ENCODE measurements around the gene EFHD2.

The EFHD2 gene

GRCh38 chr1:15441247-15441646 lies 31.6 kb downstream of the EFHD2 start:
- H3K36me3 Mint-ChIP-seq (ENCODE audit: low read depth): no peaks in the 10 kb centered on the region
- no peaks in the 10 kb centered on the region for H3K9me3 Mint-ChIP-seq
- peaks cover 10% of the 10 kb centered on the region for H3K27me3 Mint-ChIP-seq (ENCODE audit: low read depth, poor library complexity)
- no peak overlapping the region for H3K27ac Mint-ChIP-seq
- DNase-seq: no peak
- peaks cover 13% of the 10 kb centered on the region for H3K4me1 Mint-ChIP-seq
- H3K4me3 Mint-ChIP-seq: no peak overlapping the region
- no peak for TF ChIP-seq CTCF (IDR thresholded peaks at IDR 0.05)

GRCh38 chr1:15442119-15442518 lies 32.4 kb downstream of the EFHD2 start:
- Mint-ChIP-seq H3K4me1 (peaks cover 17% of the 10 kb centered on the region), H3K9me3 (no peaks in the 10 kb centered on the region), H3K4me3 (no peak overlapping the region), H3K36me3 (ENCODE audit: low read depth) (no peaks in the 10 kb centered on the region), H3K27me3 (ENCODE audit: low read depth, poor library complexity) (peaks cover 11% of the 10 kb centered on the region), H3K27ac (no peak overlapping the region)
- no peak for DNase-seq
- TF ChIP-seq CTCF (IDR thresholded peaks at IDR 0.05): no peak

- TF ChIP-seq CTCF (IDR thresholded peaks at IDR 0.05): no peak
- H3K27ac Mint-ChIP-seq: no peak overlapping the region
- no peaks in the 10 kb centered on the region for H3K9me3 Mint-ChIP-seq
- no peak overlapping the region for H3K4me3 Mint-ChIP-seq
- no peak for DNase-seq
- H3K27me3 Mint-ChIP-seq (ENCODE audit: low read depth, poor library complexity): peaks cover 14% of the 10 kb centered on the region
- no peaks in the 10 kb centered on the region for H3K36me3 Mint-ChIP-seq (ENCODE audit: low read depth)
- peaks cover 17% of the 10 kb centered on the region for H3K4me1 Mint-ChIP-seq
These were observed 33.1 kb downstream of the EFHD2 start for GRCh38 chr1:15442759-15443158.

- H3K27me3 Mint-ChIP-seq (ENCODE audit: low read depth, poor library complexity): peaks cover 14% of the 10 kb centered on the region
- no peaks in the 10 kb centered on the region for H3K9me3 Mint-ChIP-seq
These were observed 33.6 kb downstream of the EFHD2 start for GRCh38 chr1:15443281-15443680.

GRCh38 chr1:15444468-15445389 lies 35.0 kb downstream of the EFHD2 start:
- peaks cover 17% of the 10 kb centered on the region for H3K4me1 Mint-ChIP-seq

More at GRCh38 chr1:15443281-15443680, 33.6 kb downstream of the EFHD2 start:
- no peaks in the 10 kb centered on the region for H3K36me3 Mint-ChIP-seq (ENCODE audit: low read depth)
- H3K27ac Mint-ChIP-seq: no peak overlapping the region
- no peak overlapping the region for H3K4me3 Mint-ChIP-seq
- DNase-seq: no peak
- peaks cover 17% of the 10 kb centered on the region for H3K4me1 Mint-ChIP-seq
- no peak for TF ChIP-seq CTCF (IDR thresholded peaks at IDR 0.05)

More at GRCh38 chr1:15444468-15445389, 35.0 kb downstream of the EFHD2 start:
- Mint-ChIP-seq H3K27ac (no peak overlapping the region), H3K9me3 (peaks cover 6% of the 10 kb centered on the region), H3K36me3 (ENCODE audit: low read depth) (no peaks in the 10 kb centered on the region), H3K4me3 (no peak overlapping the region), H3K27me3 (ENCODE audit: low read depth, poor library complexity) (peaks cover 17% of the 10 kb centered on the region)
- no peak for DNase-seq
- TF ChIP-seq CTCF (IDR thresholded peaks at IDR 0.05): no peak
